DOHH2 (cell line): ENCODE results near the gene BPIFA3.

Experiments
- H3F3A ChIP-seq: fragments of 200-600 bp; sonication (generic), shearing (Covaris generic); 2 replicates; pipeline ENCODE4 v1.6.0; 2016; ENCODE audit warnings: antibody characterized with exemption, mild to moderate bottlenecking; ENCODE audit not compliant: control insufficient read depth, insufficient read depth
- H3K27ac ChIP-seq: fragments of 200-600 bp; sonication (generic); 2 replicates; pipeline ENCODE4 v1.5.1; 2014; ENCODE audit warnings: low read depth, mild to moderate bottlenecking, low read length, moderate library complexity
- H3K27me3 ChIP-seq: fragments of 200-600 bp; sonication (generic); 2 replicates; pipeline ENCODE4 v1.6.1; 2014; ENCODE audit warnings: mild to moderate bottlenecking, low read length, mixed read lengths; ENCODE audit not compliant: control insufficient read depth
- H3K36me3 ChIP-seq: fragments of 200-600 bp; sonication (generic); 2 replicates; pipeline ENCODE4 v1.6.1; 2014; ENCODE audit warnings: mild to moderate bottlenecking, low read length, moderate library complexity, mixed read lengths; ENCODE audit not compliant: control insufficient read depth
- H3K4me1 ChIP-seq: fragments of 200-600 bp; sonication (generic); 2 replicates; pipeline ENCODE4 v1.6.1; 2014; ENCODE audit warnings: mild to moderate bottlenecking, low read length, mixed read lengths; ENCODE audit not compliant: control insufficient read depth
- H3K4me2 ChIP-seq: fragments of 200-600 bp; sonication (generic); 2 replicates; pipeline ENCODE4 v1.6.0; 2014; ENCODE audit warnings: mild to moderate bottlenecking, low read length, moderate library complexity
- H3K4me3 ChIP-seq: fragments of 200-600 bp; sonication (generic); 2 replicates; pipeline ENCODE4 v1.5.1; 2014; ENCODE audit warnings: mild to moderate bottlenecking, low read length, mixed read lengths
- H3K79me2 ChIP-seq: fragments of 200-600 bp; sonication (generic); 2 replicates; pipeline ENCODE4 v1.6.1; 2014; ENCODE audit warnings: mild to moderate bottlenecking, low read length, mixed read lengths; ENCODE audit not compliant: control insufficient read depth
- H3K9me2 ChIP-seq: fragments of 200-600 bp; sonication (generic); replicated peaks from 2 replicates; pipeline ENCODE4 v1.6.1; 2014; ENCODE audit warnings: mild to moderate bottlenecking, low read length, mixed read lengths; ENCODE audit not compliant: control insufficient read depth
- H3K9me3 ChIP-seq: fragments of 200-600 bp; sonication (generic); 2 replicates; pipeline ENCODE4 v1.6.1; 2014; ENCODE audit warnings: antibody characterized with exemption, low read length, mixed read lengths; ENCODE audit not compliant: control insufficient read depth, insufficient read depth
- H4K20me1 ChIP-seq: fragments of 200-600 bp; sonication (generic); 2 replicates; pipeline ENCODE4 v1.6.0; 2014; ENCODE audit warnings: low read depth, mild to moderate bottlenecking, antibody characterized with exemption, low read length, moderate library complexity; ENCODE audit not compliant: control insufficient read depth, insufficient read depth
- EZH2phosphoT487 ChIP-seq: fragments of 200-600 bp; sonication (generic); IDR thresholded peaks from 2 replicates; pipeline ENCODE4 v1.6.1; 2017; ENCODE audit warnings: borderline replicate concordance, mild to moderate bottlenecking, antibody characterized with exemption, low read length, moderate library complexity, mixed read lengths
- TF ChIP-seq, protein P1 (sequence below): fragments of 200-600 bp; sonication (generic); IDR thresholded peaks from one replicate; pipeline ENCODE4 v1.5.1; 2014; ENCODE audit warnings: antibody characterized with exemption, mild to moderate bottlenecking, low read depth, low read length; ENCODE audit not compliant: poor library complexity, severe bottlenecking

BPIFA3 gene

GRCh38 chr20:33217052-33217451 lies at the start of gene BPIFA3:
TSS of gene BPIFA3 (plus strand) at chr20:33217352. CDS start at chr20:33217537, 185 bp downstream.
- Histone ChIP-seq H3K36me3 (no peaks in the 10 kb centered on the region), H3F3A (no peaks in the 10 kb centered on the region), H3K27ac (no peak within 1 kb of the TSS), H3K4me1 (no peaks in the 10 kb centered on the region), H3K4me3 (no peak within 1 kb of the TSS), H3K9me2 (no peaks in the 10 kb centered on the region), H3K9me3 (no peaks in the 10 kb centered on the region), H3K4me2 (no peak within 1 kb of the TSS), H4K20me1 (no peaks in the 10 kb centered on the region), H3K79me2 (no peaks in the 10 kb centered on the region), H3K27me3 (peaks cover 12% of the 10 kb centered on the region)
- no peak for TF ChIP-seq EZH2phosphoT487
- TF ChIP-seq, protein P1, sequence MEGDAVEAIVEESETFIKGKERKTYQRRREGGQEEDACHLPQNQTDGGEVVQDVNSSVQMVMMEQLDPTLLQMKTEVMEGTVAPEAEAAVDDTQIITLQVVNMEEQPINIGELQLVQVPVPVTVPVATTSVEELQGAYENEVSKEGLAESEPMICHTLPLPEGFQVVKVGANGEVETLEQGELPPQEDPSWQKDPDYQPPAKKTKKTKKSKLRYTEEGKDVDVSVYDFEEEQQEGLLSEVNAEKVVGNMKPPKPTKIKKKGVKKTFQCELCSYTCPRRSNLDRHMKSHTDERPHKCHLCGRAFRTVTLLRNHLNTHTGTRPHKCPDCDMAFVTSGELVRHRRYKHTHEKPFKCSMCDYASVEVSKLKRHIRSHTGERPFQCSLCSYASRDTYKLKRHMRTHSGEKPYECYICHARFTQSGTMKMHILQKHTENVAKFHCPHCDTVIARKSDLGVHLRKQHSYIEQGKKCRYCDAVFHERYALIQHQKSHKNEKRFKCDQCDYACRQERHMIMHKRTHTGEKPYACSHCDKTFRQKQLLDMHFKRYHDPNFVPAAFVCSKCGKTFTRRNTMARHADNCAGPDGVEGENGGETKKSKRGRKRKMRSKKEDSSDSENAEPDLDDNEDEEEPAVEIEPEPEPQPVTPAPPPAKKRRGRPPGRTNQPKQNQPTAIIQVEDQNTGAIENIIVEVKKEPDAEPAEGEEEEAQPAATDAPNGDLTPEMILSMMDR, result no peak

DNA sequence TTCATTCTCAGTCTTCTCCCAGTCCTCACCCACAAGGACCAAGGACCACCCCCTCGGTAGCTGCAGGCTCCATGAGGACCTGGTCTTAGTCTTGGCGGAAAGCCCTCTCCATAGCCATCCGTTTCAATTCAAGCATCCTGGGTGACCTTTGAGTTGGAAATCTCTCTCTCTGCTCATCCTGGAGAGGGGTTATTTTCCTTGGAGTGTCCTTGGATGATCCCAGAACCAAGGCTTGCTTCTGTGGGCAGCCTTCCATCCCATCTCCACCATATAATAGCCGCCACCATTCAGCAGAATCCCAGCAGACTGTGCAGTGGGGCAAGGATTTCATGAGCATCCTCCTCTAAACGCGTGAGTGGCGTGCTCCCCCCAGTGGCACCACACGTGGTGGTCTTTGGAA lies 49.3 kb upstream of the BPIFA3 start, which contains the start of gene BPIFA2:
BPIFA2 (plus strand) TSS at position 301 of the 400 bp plus-strand sequence. CDS start 987 bp downstream, outside the sequence.
- Histone ChIP-seq H3K9me3 (peaks cover 8% of the 10 kb centered on the region), H3K27me3 (no peaks in the 10 kb centered on the region), H3K4me3 (no peak within 1 kb of the TSS), H4K20me1 (no peaks in the 10 kb centered on the region), H3K36me3 (no peaks in the 10 kb centered on the region), H3K27ac (no peak within 1 kb of the TSS), H3K9me2 (no peaks in the 10 kb centered on the region), H3K4me1 (peaks cover 5% of the 10 kb centered on the region), H3K4me2 (no peak within 1 kb of the TSS), H3K79me2 (no peaks in the 10 kb centered on the region), H3F3A (no peaks in the 10 kb centered on the region)
- TF ChIP-seq EZH2phosphoT487, result no peak

DNA sequence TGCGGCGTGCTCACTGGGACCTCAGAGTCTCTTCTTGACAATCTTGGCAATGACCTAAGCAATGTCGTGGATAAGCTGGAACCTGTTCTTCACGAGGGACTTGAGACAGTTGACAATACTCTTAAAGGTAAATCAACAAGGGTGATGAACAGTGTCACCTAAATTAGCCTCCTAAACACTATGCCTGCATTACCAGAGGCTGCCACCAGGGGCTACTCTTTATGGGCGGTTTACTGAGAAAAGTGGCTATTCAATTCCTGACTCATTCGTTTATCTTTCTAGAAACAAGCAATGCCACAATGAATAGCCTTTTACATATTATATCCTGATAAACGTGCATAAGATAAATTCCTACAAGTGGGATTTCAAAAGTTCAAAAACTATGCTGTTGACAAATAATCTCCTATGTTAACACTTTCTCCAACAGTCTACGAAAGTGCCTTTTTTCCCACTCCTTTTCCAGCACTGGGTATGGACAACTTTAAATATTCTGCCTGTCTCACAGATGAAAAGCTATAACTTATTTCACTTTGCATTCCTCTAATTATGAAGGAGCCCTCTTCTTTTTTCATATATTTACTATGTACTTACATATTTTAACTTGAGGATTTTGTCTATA lies 47.9 kb upstream of the BPIFA3 start:
- no peak overlapping the region for H3K4me3 ChIP-seq
- H3K4me2 ChIP-seq, result no peak overlapping the region
- H3F3A ChIP-seq, result no peaks in the 10 kb centered on the region

GRCh38 chr20:33172781-33173180 lies 44.4 kb upstream of the BPIFA3 start:
- H3K4me1 ChIP-seq, result no peaks in the 10 kb centered on the region
- no peak overlapping the region for H3K4me2 ChIP-seq
- H3K27ac ChIP-seq, result no peak overlapping the region
- H3K9me2 ChIP-seq, result no peaks in the 10 kb centered on the region
- peaks cover 8% of the 10 kb centered on the region for H3K9me3 ChIP-seq
- no peak overlapping the region for H3K4me3 ChIP-seq
- TF ChIP-seq, protein P1, result no peak
- TF ChIP-seq EZH2phosphoT487, result no peak
- no peaks in the 10 kb centered on the region for H3F3A ChIP-seq
- H4K20me1 ChIP-seq, result no peaks in the 10 kb centered on the region
- H3K36me3 ChIP-seq, result no peaks in the 10 kb centered on the region
- H3K27me3 ChIP-seq, result no peaks in the 10 kb centered on the region
- no peaks in the 10 kb centered on the region for H3K79me2 ChIP-seq

More for the DNA sequence above, 47.9 kb upstream of the BPIFA3 start:
- Histone ChIP-seq H4K20me1 (no peaks in the 10 kb centered on the region), H3K27ac (no peak overlapping the region), H3K9me3 (peaks cover 8% of the 10 kb centered on the region), H3K4me1 (no peaks in the 10 kb centered on the region), H3K9me2 (no peaks in the 10 kb centered on the region), H3K79me2 (no peaks in the 10 kb centered on the region), H3K27me3 (no peaks in the 10 kb centered on the region), H3K36me3 (no peaks in the 10 kb centered on the region)
- TF ChIP-seq, protein P1, result peak; percentile 82
- no peak for TF ChIP-seq EZH2phosphoT487
